ENCODE data around the gene IFI44L.

Gene IFI44L

DNA sequence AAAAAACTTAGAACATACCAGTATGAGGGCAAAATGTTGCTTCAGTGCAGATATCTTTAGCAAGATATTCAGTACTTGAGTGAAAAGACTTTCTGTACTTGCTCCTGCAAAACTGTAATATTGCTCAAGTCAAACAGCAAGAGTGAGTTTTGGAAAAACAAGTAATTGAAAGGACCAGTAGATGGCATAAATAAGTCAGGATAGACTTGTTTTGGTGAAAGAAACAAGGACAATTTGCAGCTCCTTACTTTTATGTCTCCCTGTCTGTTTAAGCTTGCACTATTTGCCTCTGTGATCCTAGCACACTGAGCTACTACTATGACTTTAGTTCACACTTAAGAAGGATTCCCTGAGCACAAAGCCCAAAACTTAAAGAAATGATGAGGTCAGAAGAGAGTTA lies 68.4 kb downstream of the IFI44L start:
- DNase-seq (ENCODE audit: low read depth), result no peak

DNA sequence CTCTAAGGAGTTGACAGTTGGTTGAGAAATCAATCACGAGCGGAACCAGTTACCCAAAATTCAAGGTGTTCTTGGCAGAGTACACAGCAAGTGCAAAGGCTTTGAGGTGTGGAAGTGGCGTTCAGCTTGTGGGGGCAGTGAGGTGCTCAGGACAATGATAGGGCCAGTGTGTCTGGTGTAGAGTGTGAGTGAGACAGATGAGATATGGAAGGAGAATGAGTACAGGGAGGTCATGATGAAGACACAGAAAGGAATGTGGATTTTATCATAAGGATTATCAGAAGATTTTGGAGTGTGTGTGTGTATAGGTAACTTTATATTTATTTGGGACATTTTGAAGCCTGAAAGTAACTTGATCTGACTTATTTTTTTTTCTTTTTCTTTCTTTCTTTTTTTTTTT lies 70.3 kb downstream of the IFI44L start:
- no peak for DNase-seq (ENCODE audit: low read depth)

- no peak for DNase-seq (ENCODE audit: low read depth)
Measured at GRCh38 chr1:78691995-78692747, 71.9 kb downstream of the IFI44L start.
